Urinary bladder (tissue), 4 donors: ENCODE measurements around the gene PRKG1. TPM values are rescaled to one million over a fixed set of nuclear protein-coding genes. Genes with fewer than 3 reads are reported as not detected.

ENCODE experiments used
- DNase-seq: peaks from one replicate; pipeline ENCODE4 v3.0.0-alpha.2; 2015; ENCODE audit errors: extremely low spot score
- H3K27ac ChIP-seq: one replicate; pipeline ENCODE4 v1.5.1; 2013; ENCODE audit warnings: low read depth, mild to moderate bottlenecking, moderate library complexity
- H3K36me3 ChIP-seq: one replicate; pipeline ENCODE4 v1.6.1; 2013; ENCODE audit warnings: mild to moderate bottlenecking, moderate library complexity; ENCODE audit not compliant: insufficient read depth
- H3K4me1 ChIP-seq: one replicate; pipeline ENCODE4 v1.6.1; 2013; ENCODE audit warnings: mild to moderate bottlenecking, moderate library complexity; ENCODE audit not compliant: insufficient read depth
- H3K4me3 ChIP-seq: one replicate; pipeline ENCODE4 v1.5.1; 2013; ENCODE audit warnings: low read depth, low read length
- WGBS: extraction: QIAGEN DNeasy Blood & Tissue Kit; methylation state at CpG from one replicate; pipeline ENCODE4 v1.1.7; 2013; 5-methylcytosine and 5-hydroxymethylcytosine counted together
- polyA plus RNA-seq: library from polyadenylated mRNA; stranded (reverse); fragments of 200-250 nt; gene quantifications from one replicate; pipeline ENCODE4 v1.2.3, GENCODE V29; 2013
- total RNA-seq: library from RNA; depleted of rRNA; stranded (reverse); fragments of >200 nt; gene quantifications from one replicate; pipeline ENCODE4 v1.2.3, GENCODE V29; 2014
- donor health status: healthy with polysubstance abuse.
- donor health status: healthy.

Gene PRKG1
- total and polyA plus RNA-seq, 2 donors = 17.1 to 126 TPM

DNA sequence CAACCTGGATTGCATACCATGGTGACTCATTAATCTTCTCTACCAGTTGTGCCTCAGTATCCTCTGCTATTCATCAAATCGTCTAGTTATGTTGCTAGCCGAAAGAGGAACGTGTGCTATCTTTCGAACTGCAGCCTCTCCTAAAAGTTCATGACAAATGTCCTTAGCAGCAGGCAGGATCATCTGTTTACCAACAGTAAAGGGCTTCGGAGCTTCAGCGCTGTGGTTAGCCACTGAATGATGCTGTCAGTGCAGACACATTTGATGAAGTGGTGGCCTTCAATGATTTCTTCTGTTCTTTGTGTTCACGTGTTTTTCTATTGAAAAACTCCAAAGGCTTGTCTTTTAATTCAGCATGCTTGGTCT is 556.3 kb downstream of the PRKG1 start:
- no peaks in the 10 kb centered on the region for H3K4me1 ChIP-seq
- DNase-seq = no peak
- WGBS = 84% methylated on average over 7 of the region's 7 CpGs
- no peak overlapping the region for H3K27ac ChIP-seq
- H3K4me3 ChIP-seq = no peak overlapping the region
- peaks cover 2% of the 10 kb centered on the region for H3K36me3 ChIP-seq

DNA sequence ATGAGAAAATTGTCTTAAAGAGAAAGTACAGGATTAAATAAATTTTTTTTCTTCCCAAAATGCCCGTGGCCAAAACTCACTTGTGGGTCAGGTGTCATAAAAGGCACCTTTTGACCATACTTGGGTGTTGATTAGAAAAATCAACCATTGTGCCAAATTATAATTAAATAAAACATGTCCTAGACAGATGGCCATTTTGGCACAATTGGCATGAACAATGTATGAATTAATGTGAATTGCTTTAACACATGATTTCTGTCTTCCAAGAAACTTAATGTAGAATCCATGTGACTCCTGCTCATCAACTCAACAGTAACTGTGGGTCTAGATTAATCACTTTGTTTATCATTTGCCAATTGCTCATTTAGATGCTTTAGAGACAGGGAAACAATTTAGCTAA is 561.1 kb downstream of the PRKG1 start:
- Histone ChIP-seq H3K4me1 (no peaks in the 10 kb centered on the region), H3K27ac (no peak overlapping the region), H3K36me3 (no peaks in the 10 kb centered on the region), H3K4me3 (no peak overlapping the region)
- no peak for DNase-seq
- 90% methylated on average over 1 of the region's 1 CpG for WGBS

DNA sequence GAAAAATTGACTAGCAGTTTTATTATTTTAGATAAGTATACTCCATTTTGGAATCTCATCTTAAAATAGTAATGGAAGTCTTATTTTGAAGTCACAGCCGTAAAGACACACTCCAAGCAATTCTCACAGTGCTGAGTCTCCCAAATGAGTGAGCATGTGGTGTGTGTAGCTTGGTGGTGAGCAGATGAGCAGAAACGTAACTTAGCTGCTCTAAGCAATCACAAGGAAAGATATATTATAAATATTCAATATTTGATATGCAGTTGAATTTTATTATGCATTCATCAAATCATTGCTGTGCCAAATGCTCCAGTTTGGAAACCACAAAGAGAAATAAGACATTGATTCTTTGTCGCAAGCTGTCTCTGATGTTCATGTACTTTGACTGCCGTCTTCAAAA is 563.9 kb downstream of the PRKG1 start:
- no peaks in the 10 kb centered on the region for H3K36me3 ChIP-seq
- H3K27ac ChIP-seq = no peak overlapping the region
- WGBS = 96% methylated on average over 4 of the region's 4 CpGs
- H3K4me3 ChIP-seq = no peak overlapping the region
- H3K4me1 ChIP-seq = no peaks in the 10 kb centered on the region
- DNase-seq = no peak

DNA sequence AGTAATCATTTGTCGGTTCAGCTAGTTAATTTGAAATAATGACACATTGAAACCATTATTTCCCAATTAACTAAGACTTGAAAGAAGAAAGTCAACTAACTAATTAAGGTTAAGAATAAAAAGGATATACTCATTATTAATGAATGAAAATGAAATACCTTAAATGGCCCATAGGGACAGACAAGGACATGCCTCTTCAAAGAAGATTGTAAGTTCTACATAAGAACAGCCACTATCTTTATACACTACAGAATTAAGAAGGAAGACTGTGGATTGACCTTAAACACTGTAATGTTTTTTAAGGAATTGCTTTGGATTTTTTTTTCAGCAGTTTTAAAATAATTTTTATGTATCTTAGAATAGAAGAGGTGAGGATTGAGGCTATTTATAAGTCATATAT is 564.5 kb downstream of the PRKG1 start:
- Histone ChIP-seq H3K27ac (no peak overlapping the region), H3K4me1 (no peaks in the 10 kb centered on the region), H3K36me3 (no peaks in the 10 kb centered on the region), H3K4me3 (no peak overlapping the region)
- WGBS = 88% methylated on average over 1 of the region's 1 CpG
- DNase-seq = no peak

DNA sequence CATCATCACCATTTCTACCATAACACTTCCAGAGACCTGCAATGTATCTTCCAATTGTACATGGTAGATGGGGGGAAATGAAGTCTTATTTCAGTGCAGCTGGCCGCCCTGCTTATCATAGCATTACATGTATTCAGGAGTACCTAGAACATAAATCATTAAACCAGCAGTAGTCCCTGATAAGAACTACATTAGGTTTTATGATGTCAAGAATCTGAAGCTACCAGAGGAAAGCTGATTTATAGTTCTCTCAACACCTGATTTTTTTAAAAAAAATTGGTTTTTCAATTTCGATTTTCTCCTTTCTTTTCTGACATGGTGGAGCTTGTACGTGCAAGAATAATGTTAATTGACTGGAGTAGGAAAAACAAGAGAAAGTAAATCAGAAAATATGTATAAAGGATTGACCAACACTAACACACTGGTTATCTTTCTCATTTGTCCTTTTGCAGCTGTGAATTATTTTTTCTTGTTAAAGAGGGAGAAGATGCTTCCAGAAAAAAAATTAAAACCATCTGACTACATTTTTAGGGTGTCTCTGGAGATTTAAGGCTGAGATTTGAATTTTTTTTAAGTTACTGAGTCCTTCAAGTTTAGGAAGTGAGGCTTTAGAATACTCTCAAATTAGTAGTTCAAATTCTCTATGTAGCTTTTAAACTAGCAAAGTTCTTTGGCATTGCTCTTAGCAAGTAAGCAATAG is 566.0 kb downstream of the PRKG1 start:
- no peak for DNase-seq
- WGBS = 81% methylated on average over 3 of the region's 3 CpGs
- Histone ChIP-seq H3K4me3 (no peak overlapping the region), H3K27ac (no peak overlapping the region), H3K36me3 (no peaks in the 10 kb centered on the region), H3K4me1 (no peaks in the 10 kb centered on the region)

DNA sequence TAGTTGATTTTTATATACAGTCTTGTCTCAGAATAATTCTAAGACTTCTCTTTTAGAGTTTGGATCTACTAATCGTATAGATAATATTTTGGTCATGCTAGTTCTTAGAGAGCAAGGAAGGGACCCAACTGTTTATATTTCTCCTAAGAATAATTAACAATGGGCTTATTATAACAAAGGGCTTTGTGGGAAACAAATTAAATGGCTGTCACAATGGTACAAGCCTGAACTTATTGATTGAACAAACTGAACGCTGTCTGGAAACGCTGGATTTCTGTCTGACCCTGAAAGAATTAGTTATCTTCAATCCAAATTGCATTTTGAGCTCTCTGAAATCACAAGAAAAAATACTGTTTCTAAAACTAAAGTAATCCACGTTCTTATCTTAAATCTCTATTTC is 568.3 kb downstream of the PRKG1 start:
- WGBS = 82% methylated on average over 4 of the region's 4 CpGs
- no peaks in the 10 kb centered on the region for H3K36me3 ChIP-seq
- no peaks in the 10 kb centered on the region for H3K4me1 ChIP-seq
- H3K4me3 ChIP-seq = no peak overlapping the region
- H3K27ac ChIP-seq = no peak overlapping the region
- no peak for DNase-seq

DNA sequence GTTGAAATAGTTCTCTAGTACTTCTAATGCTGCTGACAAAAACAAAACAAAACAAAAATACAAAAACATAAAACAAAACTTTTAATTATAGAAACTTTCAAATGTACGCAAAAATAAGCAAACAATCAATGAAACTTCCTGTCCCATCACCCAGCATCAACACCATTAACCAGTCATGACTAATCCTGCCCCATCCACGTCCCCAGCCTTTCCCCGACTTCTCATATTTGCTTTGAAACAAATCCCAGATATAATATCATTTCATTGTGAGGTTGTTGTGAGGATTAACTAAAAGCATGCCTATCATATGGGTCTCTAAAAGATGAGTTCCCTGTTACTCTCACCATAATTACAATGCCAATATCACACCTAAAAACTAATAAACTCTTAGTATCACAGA is 569.4 kb downstream of the PRKG1 start:
- 83% methylated on average over 3 of the region's 3 CpGs for WGBS
- Histone ChIP-seq H3K4me3 (no peak overlapping the region), H3K27ac (no peak overlapping the region), H3K4me1 (no peaks in the 10 kb centered on the region), H3K36me3 (no peaks in the 10 kb centered on the region)
- no peak for DNase-seq

DNA sequence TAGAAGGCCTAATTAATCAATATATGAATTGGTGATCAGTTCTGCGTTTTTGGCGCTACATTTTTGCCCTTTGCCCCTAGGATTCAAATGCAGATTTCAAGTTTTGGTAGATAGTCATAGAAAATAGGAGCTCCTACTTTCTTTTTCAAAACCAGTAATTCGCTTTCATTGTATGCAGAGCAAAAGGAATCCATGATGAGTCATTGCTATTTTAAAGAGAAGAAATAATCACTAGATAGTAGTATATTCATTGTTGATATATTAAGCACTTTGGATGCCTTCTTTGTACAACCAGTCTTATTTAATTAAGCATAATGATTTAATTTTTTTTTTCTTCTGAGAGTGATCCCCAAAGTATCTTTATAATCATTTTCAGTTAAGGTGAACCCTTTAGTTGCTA is 574.8 kb downstream of the PRKG1 start:
- WGBS = 94% methylated on average over 3 of the region's 3 CpGs

DNA sequence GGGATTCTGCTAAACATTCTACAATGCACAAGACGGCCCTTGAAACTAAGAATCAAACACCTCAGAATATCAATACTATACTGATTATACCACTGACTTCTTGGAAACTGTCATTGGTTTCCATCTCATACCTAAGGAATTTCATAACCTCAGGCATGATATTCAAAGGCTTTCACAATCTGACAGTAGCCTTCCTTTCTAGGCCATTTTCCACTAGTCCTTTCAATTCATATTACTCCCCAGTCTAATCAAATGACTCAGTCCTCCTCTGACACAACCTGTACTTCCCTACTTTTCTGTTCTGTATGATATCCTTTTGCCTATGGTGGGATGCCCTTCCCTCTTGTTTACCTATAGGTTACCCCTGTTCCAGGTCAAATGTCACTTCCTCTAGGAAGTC is 576.8 kb downstream of the PRKG1 start:
- Histone ChIP-seq H3K27ac (no peak overlapping the region), H3K4me3 (no peak overlapping the region), H3K4me1 (no peaks in the 10 kb centered on the region), H3K36me3 (no peaks in the 10 kb centered on the region)
- WGBS = 91% methylated on average over 1 of the region's 1 CpG
- no peak for DNase-seq

More for the DNA sequence above, 574.8 kb downstream of the PRKG1 start:
- no peaks in the 10 kb centered on the region for H3K4me1 ChIP-seq
- no peak for DNase-seq
- no peaks in the 10 kb centered on the region for H3K36me3 ChIP-seq
- H3K27ac ChIP-seq = no peak overlapping the region
- no peak overlapping the region for H3K4me3 ChIP-seq

DNA sequence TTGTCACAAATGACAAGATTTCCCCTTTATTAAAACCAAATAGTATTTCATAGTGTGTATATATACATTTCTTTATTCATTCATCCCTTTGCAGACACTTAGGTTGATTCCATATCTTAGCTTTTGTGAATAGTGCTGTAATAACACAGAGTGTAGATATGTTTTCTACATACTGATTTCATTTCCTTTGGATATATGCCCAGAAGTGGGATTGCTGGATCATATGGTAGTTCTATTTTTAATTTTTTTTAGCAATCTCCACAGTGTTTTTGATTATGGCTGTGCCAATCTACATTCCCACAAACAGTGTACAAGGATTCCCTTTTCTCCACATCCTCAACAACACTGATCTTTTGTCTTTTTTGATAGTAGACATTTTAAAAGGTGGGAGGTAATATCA is 578.7 kb downstream of the PRKG1 start:
- Histone ChIP-seq H3K4me3 (no peak overlapping the region), H3K27ac (no peak overlapping the region), H3K36me3 (no peaks in the 10 kb centered on the region), H3K4me1 (no peaks in the 10 kb centered on the region)
- DNase-seq = no peak

DNA sequence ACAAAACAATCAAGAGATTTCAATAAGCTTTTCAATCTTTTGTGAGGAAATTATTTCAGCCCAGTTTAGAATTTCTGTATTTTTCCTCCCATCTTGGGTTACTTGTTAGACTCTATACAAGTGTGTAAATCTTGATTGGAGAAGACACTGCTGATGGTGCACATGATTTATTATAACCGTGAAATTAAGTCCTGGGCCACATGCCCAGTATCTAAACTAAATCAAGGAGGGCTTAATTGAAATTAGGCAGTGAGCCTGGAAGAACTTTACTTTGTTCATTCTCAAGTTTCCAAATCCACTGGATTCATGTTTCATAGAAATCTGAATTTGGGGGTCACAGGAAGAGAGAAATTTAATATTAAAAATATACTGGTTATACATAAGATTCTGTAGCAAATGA is 580.6 kb downstream of the PRKG1 start:
- DNase-seq = no peak
- no peak overlapping the region for H3K27ac ChIP-seq
- no peaks in the 10 kb centered on the region for H3K36me3 ChIP-seq
- H3K4me3 ChIP-seq = no peak overlapping the region
- no peaks in the 10 kb centered on the region for H3K4me1 ChIP-seq
- WGBS = 53% methylated on average over 1 of the region's 1 CpG

DNA sequence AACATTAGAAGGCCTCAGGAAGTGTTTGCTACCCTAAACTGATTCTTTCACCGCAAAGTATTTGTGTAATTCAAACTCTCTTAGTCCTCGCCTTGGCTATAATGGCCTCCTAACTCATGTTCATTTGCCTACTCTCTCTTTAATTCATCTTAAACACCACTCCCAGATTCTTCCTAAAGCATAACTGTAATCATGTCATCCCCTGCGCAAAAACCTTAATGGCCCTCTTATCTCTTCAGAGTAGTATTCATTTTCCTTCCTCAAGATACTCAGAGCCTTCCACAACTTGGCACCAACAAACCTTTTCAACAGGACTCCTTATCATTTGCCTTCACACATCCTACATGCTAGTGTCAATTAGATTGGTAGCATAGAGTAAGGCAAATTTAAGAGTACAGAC is 582.2 kb downstream of the PRKG1 start:
- H3K4me1 ChIP-seq = no peaks in the 10 kb centered on the region
- WGBS = 96% methylated on average over 3 of the region's 3 CpGs

DNA sequence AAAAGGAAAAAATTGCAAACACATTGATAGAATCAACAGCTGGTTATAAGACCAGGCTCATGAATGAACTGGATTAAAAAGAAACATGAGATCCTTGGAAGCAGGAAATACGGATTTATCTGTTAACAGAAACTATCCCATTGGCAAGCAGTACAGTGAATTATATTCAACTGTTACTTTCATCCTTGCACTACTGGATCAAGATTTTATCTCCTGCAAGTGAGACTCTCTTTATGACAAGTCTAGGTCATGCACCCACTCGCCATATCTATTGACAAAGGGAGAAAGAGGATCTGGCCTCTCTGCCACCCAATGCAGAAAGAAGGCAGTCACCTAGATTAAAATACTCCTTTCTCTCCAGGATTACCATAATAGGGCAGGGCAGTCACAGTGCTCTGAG is 583.7 kb downstream of the PRKG1 start:
- Histone ChIP-seq H3K4me3 (no peak overlapping the region), H3K36me3 (no peaks in the 10 kb centered on the region), H3K4me1 (no peaks in the 10 kb centered on the region), H3K27ac (no peak overlapping the region)
- DNase-seq = no peak
- 37% methylated on average over 2 of the region's 2 CpGs for WGBS

More for the DNA sequence above, 582.2 kb downstream of the PRKG1 start:
- H3K27ac ChIP-seq = no peak overlapping the region
- DNase-seq = no peak
- H3K4me3 ChIP-seq = no peak overlapping the region
- H3K36me3 ChIP-seq = no peaks in the 10 kb centered on the region

DNA sequence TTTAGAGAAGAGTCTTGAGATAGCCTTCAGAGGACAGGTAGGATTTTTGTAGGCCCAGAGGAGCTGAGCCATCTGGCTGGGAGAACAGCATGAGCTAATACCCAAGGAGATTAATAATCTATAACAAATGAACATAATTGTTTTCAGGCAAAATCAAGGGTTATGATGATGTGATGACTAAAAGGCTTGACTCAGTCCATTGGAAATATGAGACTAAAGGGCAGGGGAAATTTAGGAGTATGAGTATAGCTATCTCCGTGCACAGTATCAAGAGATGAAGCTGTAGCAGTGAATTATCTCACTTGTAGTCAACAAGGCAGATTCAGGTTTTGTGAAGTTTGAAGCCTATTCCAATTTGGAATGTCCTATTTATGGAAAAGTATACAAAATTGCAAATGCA is 585.1 kb downstream of the PRKG1 start:
- Histone ChIP-seq H3K4me1 (no peaks in the 10 kb centered on the region), H3K4me3 (no peak overlapping the region), H3K27ac (no peak overlapping the region), H3K36me3 (no peaks in the 10 kb centered on the region)
- no peak for DNase-seq
- WGBS = 98% methylated on average over 1 of the region's 1 CpG

DNA sequence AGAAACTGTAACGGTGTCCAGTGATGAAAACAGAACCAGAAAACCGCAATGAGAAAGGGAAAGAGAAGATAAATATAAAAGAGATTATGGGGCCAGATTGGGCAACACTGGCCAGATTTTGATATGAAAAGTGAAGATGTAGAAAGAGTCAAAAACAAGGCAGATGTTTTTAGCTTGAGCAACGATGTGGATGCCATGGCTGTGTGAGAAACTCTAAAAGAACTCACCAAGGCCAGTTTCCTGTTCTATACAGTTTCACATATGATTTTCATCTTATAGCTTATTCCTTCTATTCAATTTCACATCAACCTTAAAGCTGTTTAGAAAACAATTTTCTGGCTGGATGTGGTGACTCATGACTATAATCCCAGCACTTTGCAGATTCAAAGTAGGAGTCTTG is 588.8 kb downstream of the PRKG1 start:
- 87% methylated on average over 3 of the region's 3 CpGs for WGBS
- no peak overlapping the region for H3K4me3 ChIP-seq
- H3K27ac ChIP-seq = no peak overlapping the region
- no peaks in the 10 kb centered on the region for H3K4me1 ChIP-seq
- no peak for DNase-seq
- no peaks in the 10 kb centered on the region for H3K36me3 ChIP-seq
